NCI-H187 (cell line): ENCODE data around the gene EPB41L4B.
"Not testable (repeated sequence)": the region's sequence is repeated elsewhere in the genome, so short reads cannot be mapped to it uniquely, and the experiment has no call there.

Source experiments
- DNase-seq, 2 experiments: peaks; one replicate each; lab custom pipeline; 2025; lab: John Stamatoyannopoulos, UW

Gene EPB41L4B

GRCh38 chr9:109320742-109321448 lies at the start of gene EPB41L4B:
TSS of gene EPB41L4B (minus strand) at chr9:109321059. CDS start at chr9:109320446, 613 bp downstream.
- peak; percentile 64 to 78 for DNase-seq

- DNase-seq: no peak
Measured at GRCh38 chr9:109369285-109369684, 48.4 kb upstream of the EPB41L4B start.

DNA sequence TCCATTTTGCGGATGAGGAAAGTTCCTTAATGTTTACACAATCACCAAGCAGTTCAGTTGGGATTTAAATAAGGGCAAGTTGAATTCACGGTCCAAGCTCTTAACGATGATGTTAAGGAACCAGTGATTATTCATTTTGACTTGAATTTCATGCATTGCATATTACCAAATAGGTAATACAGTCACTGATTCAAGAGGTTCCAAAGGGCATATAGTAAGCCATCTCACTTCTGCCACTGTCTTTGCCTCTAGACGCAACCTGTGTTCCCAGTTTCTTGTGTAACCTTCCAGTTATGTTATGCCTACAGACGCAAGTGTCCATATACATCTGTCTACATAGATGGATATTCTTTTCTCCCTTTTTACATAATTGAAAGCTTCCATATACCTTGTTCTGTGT lies 39.9 kb upstream of the EPB41L4B start:
- DNase-seq: no peak

- DNase-seq: not testable (repeated sequence)
Measured at GRCh38 chr9:109358968-109359603, 38.2 kb upstream of the EPB41L4B start.

- no peak for DNase-seq
Measured at GRCh38 chr9:109355564-109356297, 34.9 kb upstream of the EPB41L4B start.

DNA sequence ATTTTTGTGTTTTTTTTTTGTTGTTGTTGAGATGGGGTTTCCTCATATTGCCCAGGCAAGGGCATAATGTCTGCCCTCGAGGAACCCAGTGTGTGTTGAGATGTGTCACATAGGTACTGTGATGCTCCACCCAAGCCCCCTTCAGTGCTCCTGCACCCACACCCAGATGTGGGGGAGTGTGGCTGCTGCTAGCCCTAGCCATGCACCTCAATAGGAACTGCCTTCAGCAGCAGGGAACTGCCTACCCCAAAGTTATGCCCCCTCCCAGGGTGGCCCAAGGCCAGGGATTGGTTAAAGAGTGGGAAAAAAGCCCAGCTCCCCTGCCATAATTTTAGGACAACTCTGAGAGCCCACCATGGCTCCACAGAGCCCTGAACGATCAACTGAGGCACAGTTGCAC lies 33.3 kb upstream of the EPB41L4B start:
- no peak for DNase-seq

DNA sequence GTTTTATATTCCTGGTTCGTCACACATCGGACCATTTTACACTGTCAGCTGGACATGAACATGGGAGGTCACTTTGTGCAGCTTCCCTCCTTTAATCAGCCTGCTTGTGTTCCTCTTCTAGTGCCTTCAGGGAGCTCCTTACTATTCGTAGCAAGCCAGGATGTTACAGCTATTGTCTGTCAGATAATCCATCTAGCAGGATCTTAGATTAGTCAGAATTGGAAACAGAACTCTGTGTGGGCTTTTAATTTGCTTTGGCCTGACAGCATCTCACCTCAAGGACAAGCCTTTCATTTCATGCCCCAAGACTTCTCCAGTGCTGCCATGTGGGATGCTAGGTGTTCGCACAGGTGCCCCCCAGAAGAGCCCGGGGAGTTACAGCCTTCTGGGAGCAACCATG lies 30.2 kb upstream of the EPB41L4B start:
- no peak for DNase-seq

- no peak for DNase-seq
Measured at GRCh38 chr9:109349421-109349846, 28.6 kb upstream of the EPB41L4B start.

DNA sequence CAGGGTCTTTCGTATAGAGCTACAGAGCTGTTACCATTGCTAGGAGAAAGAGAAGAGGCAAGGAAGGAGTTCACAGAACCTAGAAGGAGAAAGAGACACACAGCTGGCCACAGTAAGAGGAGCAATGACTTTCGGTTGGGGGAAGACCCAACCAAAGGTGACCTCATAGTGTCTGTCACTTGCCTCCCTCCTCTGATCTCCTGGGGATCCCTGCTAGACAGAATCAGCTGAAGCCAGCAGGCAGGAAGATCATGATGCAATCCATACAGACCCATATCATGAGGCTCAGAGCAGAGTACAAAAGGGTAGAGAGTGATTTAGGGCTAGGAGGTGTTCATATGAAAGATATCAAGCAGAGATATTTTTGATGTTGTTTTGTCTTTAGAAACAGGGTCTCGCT lies 26.0 kb upstream of the EPB41L4B start:
- DNase-seq: no peak

GRCh38 chr9:109344866-109345265 lies 24.0 kb upstream of the EPB41L4B start:
- no peak for DNase-seq

DNA sequence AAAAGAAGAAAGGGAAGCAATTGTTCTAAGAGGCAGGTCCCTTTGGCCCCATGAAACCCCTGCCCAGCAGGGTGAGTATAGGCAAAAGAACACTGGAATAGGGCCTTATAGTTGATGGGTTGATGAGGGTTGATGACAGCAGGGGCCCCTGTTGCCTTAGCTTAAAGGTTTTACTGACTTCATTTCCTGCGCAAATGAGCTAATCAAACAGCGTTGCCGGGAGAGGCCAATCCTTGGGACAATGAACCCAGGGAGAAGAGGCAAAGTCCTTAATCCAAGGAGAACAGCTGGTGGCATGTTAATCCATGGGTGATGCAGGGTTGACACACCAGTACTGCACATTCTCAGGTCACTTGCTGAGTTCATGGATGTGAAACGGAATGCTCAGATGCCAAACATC lies 22.0 kb upstream of the EPB41L4B start:
- DNase-seq: no peak

- no peak for DNase-seq
Measured at GRCh38 chr9:109341561-109341960, 20.7 kb upstream of the EPB41L4B start.

GRCh38 chr9:109340979-109341378 lies 20.1 kb upstream of the EPB41L4B start:
- DNase-seq: not testable (repeated sequence)

GRCh38 chr9:109336409-109336808 lies 15.6 kb upstream of the EPB41L4B start:
- DNase-seq: no peak

GRCh38 chr9:109335929-109336328 lies 15.1 kb upstream of the EPB41L4B start:
- no peak for DNase-seq

DNA sequence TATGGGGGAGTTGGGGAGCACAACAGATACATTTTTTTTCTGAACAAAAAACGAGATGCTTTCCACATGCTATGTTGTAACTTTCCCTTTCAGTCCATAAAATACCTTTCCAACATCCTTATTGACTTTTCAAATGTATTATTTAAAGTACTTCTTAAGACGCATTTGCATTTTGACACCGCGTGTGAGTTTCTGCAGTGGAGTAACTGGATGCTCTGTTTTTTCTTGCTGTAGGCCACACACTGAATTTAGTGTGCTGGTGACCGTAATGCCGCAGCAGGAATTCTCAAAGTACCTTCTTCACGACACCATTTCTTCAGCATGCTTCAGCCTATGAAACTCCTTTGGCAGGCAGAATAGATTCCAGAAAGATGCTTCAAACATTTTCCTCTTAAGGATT lies 14.3 kb upstream of the EPB41L4B start:
- DNase-seq: no peak

DNA sequence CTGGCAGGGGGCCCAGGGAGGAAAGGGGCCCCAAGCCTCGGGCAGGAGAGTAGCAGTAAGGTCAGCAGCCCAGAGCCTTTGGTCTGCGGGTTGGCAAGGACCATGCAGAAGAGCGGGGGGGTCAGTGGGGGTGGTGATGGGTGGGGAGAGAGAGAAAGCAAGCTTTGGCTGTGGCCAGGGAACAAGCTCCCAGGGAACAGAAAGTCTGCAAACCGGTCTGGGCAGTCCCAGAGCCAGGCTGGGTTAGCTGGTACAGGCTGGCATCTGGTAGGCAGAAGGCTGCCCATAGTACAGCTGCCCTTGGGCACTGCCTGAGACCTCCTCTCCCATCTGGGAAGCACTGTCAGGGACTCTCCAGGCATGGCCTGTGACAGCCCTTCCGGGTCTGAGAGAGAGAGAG lies 10.5 kb upstream of the EPB41L4B start:
- DNase-seq: no peak

- peak; percentile 29 to 33 for DNase-seq
Measured at GRCh38 chr9:109329638-109330258, 8.9 kb upstream of the EPB41L4B start.

GRCh38 chr9:109328978-109329637 lies 8.2 kb upstream of the EPB41L4B start:
- no peak for DNase-seq

DNA sequence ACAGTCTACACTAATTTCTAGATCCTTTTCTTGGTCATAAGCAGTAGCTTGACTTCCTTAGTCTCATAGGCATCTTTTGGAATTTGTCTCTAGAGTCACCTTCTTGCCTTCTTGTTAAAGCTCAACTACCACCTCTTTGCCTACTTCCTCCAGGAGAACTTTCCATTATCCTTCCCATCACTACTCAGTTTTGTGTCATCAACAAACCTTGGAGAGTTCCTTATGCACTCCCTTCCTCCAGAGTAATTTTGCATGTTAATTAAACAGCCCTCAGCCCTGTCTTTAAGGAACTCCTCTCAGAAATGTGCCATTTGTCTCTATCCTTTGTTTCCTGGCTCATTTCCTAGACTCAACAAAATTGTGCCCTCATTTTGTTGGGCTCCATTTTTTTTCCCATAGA lies 4.2 kb upstream of the EPB41L4B start:
- DNase-seq: no peak

DNA sequence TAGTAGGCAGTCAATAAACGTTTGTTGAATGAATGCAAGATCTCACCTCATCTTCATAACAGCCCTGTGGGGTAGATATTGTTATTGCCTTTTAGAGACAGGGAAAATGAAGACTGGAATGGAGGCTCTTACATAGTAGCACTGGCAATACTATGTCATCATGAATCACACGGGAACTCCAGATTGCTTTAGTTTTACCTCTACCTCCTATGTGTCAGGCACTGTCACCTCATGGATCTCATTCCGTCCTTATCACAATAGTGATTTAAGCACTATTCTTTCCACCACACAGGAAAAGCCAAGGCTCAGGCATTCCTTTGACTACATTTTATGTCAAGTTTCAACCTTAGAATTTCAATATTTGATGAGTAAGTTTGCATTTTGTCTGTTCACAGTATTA lies 2.9 kb upstream of the EPB41L4B start:
- no peak for DNase-seq

DNA sequence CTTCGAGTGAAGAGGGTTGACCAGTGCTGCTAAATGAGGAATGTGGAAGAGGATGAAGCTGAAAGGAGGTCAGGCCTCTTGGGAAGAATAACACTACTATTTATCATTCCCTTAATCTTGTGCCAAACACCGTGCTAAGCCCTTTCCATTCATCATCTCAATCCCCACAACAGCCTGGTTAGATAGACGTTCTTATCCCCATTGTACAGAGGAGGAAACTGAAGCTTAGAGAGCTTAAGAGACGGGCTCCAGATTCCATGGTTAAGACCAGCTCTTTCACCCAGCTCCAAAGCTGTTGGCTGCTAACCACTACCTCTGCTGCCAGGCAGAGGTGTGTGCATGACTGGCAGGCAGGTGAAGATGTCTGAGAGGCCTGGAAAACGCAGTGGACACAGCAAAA lies 868 bp upstream of the EPB41L4B start:
- no peak for DNase-seq
